A549 (cell line): ENCODE results near the gene ITSN1.

Experiments used
- HOXA7 ChIP-seq: fragments of 250-450 bp; sonication (Bioruptor Pico); IDR thresholded peaks from 2 replicates; pipeline ENCODE4 v1.5.0; 2020; ENCODE audit warnings: mild to moderate bottlenecking, moderate library complexity
- JUN ChIP-seq, 2 experiments: fragments of >200 bp; sonication (Bioruptor Twin); formaldehyde crosslinking; IDR thresholded peaks; 2 replicates in 1 of 2; 3 replicates in 1 of 2; pipeline ENCODE4 v1.6.1; 2016 to 2017
- KDM1A ChIP-seq: fragments of 200-600 bp; sonication (generic); IDR thresholded peaks from 2 replicates; pipeline ENCODE4 v1.6.1; 2016; ENCODE audit warnings: low read depth, mild to moderate bottlenecking
- PHF8 ChIP-seq: fragments of 200-600 bp; sonication (generic); IDR thresholded peaks from 2 replicates; pipeline ENCODE4 v1.6.1; 2016; ENCODE audit warnings: low read depth, mild to moderate bottlenecking, antibody characterized with exemption, moderate library complexity, borderline replicate concordance
- RAD21 ChIP-seq, 2 experiments: fragments of >200 bp in 1 of 2; sonication (Bioruptor Twin) in 1 of 2; formaldehyde crosslinking in 1 of 2; IDR thresholded peaks in 1 of 2; conservative IDR thresholded peaks in 1 of 2; 2 replicates in 1 of 2; 3 replicates in 1 of 2; pipeline ENCODE4 v1.6.1; 2012 to 2018; ENCODE audit warnings: inconsistent platforms in 1 of 2
- TF ChIP-seq, protein P1 (sequence below): fragments of 450-650 bp; IDR thresholded peaks from 2 replicates; pipeline ENCODE4 v1.6.1; 2014; ENCODE audit warnings: antibody characterized with exemption
- TF ChIP-seq, protein P2 (sequence below): fragments of >200 bp; sonication (Bioruptor Twin); formaldehyde crosslinking; IDR thresholded peaks from 3 replicates; pipeline ENCODE4 v1.5.1; 2016
- TF ChIP-seq, protein P3 (sequence below): fragments of >200 bp; sonication (Bioruptor Twin); formaldehyde crosslinking; IDR thresholded peaks from 3 replicates; pipeline ENCODE4 v1.6.1; 2016

DNA sequence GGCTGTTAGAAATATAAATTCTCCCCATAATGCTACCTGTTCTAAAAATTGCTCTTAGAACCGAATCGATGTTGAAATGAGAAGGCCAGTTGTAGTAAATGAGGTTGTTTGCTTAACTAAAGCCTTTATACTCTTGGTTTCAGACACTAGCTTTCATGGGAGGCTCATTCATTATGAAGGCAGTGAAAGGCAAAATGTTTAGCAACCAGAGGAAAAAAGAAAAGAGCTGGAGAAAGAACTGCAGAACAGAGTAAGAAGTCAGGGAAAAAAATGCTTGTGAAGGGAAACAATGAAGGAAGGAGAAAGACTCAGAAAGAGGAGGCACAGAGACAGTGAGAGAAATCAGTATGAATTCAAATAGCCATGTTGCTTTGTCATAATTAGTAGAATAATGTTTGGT, 145.1 kb downstream of the ITSN1 start:
- TF ChIP-seq PHF8 (no peak), KDM1A (no peak), RAD21 (conservative IDR thresholded peaks at IDR 0.05 in 1 of 2, IDR thresholded peaks at IDR 0.05 in 1 of 2) (no peak), HOXA7 (CRISPR knock-in tag) (no peak), JUN (IDR thresholded peaks at IDR 0.05) (no peak)
- TF ChIP-seq, protein P1, sequence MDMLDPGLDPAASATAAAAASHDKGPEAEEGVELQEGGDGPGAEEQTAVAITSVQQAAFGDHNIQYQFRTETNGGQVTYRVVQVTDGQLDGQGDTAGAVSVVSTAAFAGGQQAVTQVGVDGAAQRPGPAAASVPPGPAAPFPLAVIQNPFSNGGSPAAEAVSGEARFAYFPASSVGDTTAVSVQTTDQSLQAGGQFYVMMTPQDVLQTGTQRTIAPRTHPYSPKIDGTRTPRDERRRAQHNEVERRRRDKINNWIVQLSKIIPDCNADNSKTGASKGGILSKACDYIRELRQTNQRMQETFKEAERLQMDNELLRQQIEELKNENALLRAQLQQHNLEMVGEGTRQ = no peak
- TF ChIP-seq, protein P2, sequence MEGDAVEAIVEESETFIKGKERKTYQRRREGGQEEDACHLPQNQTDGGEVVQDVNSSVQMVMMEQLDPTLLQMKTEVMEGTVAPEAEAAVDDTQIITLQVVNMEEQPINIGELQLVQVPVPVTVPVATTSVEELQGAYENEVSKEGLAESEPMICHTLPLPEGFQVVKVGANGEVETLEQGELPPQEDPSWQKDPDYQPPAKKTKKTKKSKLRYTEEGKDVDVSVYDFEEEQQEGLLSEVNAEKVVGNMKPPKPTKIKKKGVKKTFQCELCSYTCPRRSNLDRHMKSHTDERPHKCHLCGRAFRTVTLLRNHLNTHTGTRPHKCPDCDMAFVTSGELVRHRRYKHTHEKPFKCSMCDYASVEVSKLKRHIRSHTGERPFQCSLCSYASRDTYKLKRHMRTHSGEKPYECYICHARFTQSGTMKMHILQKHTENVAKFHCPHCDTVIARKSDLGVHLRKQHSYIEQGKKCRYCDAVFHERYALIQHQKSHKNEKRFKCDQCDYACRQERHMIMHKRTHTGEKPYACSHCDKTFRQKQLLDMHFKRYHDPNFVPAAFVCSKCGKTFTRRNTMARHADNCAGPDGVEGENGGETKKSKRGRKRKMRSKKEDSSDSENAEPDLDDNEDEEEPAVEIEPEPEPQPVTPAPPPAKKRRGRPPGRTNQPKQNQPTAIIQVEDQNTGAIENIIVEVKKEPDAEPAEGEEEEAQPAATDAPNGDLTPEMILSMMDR = no peak
- TF ChIP-seq, protein P3, sequence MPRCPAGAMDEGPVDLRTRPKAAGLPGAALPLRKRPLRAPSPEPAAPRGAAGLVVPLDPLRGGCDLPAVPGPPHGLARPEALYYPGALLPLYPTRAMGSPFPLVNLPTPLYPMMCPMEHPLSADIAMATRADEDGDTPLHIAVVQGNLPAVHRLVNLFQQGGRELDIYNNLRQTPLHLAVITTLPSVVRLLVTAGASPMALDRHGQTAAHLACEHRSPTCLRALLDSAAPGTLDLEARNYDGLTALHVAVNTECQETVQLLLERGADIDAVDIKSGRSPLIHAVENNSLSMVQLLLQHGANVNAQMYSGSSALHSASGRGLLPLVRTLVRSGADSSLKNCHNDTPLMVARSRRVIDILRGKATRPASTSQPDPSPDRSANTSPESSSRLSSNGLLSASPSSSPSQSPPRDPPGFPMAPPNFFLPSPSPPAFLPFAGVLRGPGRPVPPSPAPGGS = no peak
